ENCODE results near the gene USP5.

Gene USP5

DNA sequence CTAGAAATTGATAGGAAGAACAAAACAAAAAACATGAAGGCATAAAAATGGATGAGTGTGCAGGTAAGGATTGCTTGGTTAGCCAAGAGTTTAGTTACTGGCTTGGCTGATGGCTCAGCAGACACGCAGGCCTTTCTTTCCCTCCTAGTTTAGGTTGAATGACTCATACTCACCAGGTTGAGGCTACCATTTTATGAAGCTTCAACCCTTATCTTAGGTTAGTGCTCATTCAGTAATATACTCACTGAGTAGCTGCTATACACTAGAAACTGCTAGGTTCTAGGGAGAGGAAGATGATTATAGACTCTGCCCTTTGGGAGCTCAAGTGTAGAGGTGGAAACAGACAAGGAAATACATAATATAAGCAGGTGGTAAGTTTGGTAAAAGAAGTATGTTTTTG lies 17.7 kb upstream of the USP5 start:
- Histone ChIP-seq H3K9me3 (ENCODE audit: control insufficient read depth, insufficient read depth, low read length) (no peaks in the 10 kb centered on the region), H3K4me3 (ENCODE audit: low read depth, low read length) (no peak overlapping the region), H3K9ac (ENCODE audit: low read depth, low read length) (no peak overlapping the region), H3K36me3 (ENCODE audit: control insufficient read depth, insufficient read depth, low read length) (peaks cover 54% of the 10 kb centered on the region), H3K27me3 (ENCODE audit: control insufficient read depth, insufficient read depth, low read length) (no peaks in the 10 kb centered on the region), H3K4me1 (ENCODE audit: control insufficient read depth, insufficient read depth, low read length) (no peaks in the 10 kb centered on the region)

DNA sequence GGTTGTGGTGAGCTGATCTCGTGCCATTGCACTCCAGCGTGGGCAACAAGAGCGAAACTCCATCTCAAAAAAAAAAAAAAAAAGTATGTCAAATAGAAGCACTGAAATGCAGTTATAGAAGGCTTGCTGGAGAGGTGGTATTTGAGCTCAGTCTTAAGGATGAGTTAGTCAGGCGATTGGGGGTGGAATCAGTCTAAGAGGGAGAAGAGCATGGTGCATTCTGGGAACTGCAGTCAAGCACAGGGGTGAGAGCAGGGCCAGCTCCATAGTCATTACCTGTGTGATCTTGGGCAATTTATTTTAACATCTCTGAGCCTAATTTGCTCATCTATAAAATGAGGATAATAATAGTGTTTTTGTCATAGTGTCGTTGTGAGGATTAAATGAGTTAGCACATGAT lies 17.1 kb upstream of the USP5 start:
- Histone ChIP-seq H3K9me3 (ENCODE audit: control insufficient read depth, insufficient read depth, low read length) (no peaks in the 10 kb centered on the region), H3K9ac (ENCODE audit: low read depth, low read length) (no peak overlapping the region), H3K4me1 (ENCODE audit: control insufficient read depth, insufficient read depth, low read length) (no peaks in the 10 kb centered on the region), H3K4me3 (ENCODE audit: low read depth, low read length) (no peak overlapping the region), H3K27me3 (ENCODE audit: control insufficient read depth, insufficient read depth, low read length) (no peaks in the 10 kb centered on the region), H3K36me3 (ENCODE audit: control insufficient read depth, insufficient read depth, low read length) (peaks cover 60% of the 10 kb centered on the region)

DNA sequence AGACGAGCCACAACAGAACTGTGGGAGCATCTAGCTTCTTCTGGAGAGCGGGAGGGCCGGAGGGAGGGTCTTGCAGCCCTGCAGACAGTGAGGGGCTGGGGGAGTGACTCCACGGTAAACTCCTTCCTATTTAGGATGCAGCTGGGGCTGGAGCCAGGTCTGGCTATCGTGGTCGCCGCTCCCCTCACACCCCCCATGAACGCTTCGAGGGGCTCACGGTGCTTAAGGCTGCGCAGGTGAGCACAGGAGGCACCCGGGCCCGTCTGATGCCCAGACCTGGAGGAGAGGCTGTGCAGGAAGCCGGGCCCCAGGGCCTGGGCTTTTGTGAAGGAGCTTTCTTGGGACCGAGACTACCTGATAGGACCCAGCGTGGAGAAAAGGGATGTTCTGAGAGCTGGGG lies 15.1 kb upstream of the USP5 start:
- Histone ChIP-seq H3K9ac (ENCODE audit: low read depth, low read length) (no peak overlapping the region), H3K27me3 (ENCODE audit: control insufficient read depth, insufficient read depth, low read length) (no peaks in the 10 kb centered on the region), H3K4me3 (ENCODE audit: low read depth, low read length) (no peak overlapping the region), H3K36me3 (ENCODE audit: control insufficient read depth, insufficient read depth, low read length) (peaks cover 43% of the 10 kb centered on the region), H3K9me3 (ENCODE audit: control insufficient read depth, insufficient read depth, low read length) (no peaks in the 10 kb centered on the region), H3K4me1 (ENCODE audit: control insufficient read depth, insufficient read depth, low read length) (no peaks in the 10 kb centered on the region)

DNA sequence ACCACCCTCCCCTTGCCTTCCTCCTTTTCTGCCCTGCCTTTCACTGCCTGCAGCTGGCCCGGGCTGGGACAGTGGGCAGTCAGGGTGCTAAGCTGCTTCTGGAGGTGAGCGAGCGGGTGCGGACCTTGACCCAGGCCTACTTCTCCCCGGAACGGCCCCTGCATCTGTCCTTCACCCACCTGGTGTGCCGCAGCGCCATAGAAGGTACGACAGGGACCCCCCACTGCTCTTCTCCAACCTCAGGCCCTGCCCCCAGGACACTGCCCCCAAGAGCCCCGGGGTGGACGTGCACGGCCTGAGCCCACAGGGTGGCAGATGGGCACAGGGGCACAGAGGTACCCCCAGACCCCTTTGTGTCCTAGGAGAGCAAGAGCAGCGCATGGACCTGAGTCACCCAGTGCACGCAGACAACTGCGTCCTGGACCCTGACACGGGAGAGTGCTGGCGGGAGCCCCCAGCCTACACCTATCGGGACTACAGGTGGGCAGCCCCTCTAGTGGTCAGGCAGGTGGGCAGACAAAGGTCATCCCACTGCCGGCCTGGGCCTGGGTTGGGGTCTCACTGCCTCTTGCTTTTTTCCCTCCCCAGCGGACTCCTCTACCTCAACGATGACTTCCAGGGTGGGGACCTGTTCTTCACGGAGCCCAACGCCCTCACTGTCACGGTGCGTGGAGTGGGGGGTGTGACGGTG lies 14.4 kb upstream of the USP5 start:
- peaks cover 39% of the 10 kb centered on the region for H3K36me3 ChIP-seq (ENCODE audit: control insufficient read depth, insufficient read depth, low read length)
- H3K9ac ChIP-seq (ENCODE audit: low read depth, low read length): no peak overlapping the region

DNA sequence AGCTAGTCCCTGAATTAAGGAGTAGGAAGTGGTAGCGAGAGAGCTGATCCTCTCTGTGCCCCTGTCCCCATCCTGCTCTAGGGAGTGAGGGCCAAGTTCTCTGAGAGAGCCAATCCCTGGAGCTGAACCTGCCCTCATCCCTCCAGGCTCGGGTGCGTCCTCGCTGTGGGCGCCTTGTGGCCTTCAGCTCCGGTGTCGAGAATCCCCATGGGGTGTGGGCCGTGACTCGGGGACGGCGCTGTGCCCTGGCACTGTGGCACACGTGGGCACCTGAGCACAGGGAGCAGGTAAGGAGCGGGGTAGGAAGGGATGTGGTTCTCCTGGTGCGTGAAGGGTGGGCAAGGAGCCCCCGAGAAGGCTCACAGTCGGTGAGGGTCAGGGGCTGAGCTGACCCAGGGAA lies 13.1 kb upstream of the USP5 start:
- H3K4me3 ChIP-seq (ENCODE audit: low read depth, low read length): no peak overlapping the region
- H3K9ac ChIP-seq (ENCODE audit: low read depth, low read length): no peak overlapping the region
- H3K27me3 ChIP-seq (ENCODE audit: control insufficient read depth, insufficient read depth, low read length): no peaks in the 10 kb centered on the region
- H3K4me1 ChIP-seq (ENCODE audit: control insufficient read depth, insufficient read depth, low read length): no peaks in the 10 kb centered on the region
- no peaks in the 10 kb centered on the region for H3K9me3 ChIP-seq (ENCODE audit: control insufficient read depth, insufficient read depth, low read length)
- H3K36me3 ChIP-seq (ENCODE audit: control insufficient read depth, insufficient read depth, low read length): peaks cover 45% of the 10 kb centered on the region

More for the DNA sequence above, 14.4 kb upstream of the USP5 start:
- Histone ChIP-seq H3K27me3 (ENCODE audit: control insufficient read depth, insufficient read depth, low read length) (no peaks in the 10 kb centered on the region), H3K9me3 (ENCODE audit: control insufficient read depth, insufficient read depth, low read length) (no peaks in the 10 kb centered on the region), H3K4me3 (ENCODE audit: low read depth, low read length) (no peak overlapping the region), H3K4me1 (ENCODE audit: control insufficient read depth, insufficient read depth, low read length) (no peaks in the 10 kb centered on the region)

DNA sequence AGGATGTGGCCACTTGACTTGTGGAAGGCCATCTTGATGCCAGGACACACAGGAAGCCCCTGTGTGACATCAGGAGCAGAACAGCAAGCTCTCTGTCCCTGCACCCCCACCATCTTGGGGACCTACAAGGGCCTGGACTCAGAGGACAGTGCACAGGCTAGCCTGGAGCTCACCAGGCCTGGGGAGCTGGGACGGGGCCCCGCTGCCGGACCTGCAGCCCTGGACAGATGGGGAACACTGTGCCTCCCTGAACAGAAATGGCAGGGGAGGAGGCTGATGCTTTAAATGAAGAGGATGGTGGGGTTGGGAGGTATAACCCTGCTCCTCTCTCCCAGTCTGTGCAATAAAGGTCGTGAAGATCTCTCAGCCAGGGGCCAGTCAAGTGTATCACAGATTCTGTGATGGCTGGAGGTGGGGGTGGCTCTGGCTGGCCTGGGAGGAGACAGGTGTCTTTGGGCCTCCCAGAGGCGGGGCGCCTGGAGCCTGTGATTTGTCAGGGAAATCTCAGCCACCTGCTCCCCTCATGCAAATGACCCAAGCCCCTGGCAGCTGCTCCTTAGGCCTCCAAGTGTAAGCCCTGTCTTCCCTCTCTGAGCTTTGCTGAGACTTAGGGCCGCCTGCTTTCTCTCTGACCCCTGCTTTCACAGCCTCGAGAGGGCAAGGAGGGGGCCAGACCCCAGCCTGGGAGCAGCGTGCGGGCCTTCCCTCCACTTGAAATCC lies 12.3 kb upstream of the USP5 start:
- peaks cover 49% of the 10 kb centered on the region for H3K36me3 ChIP-seq (ENCODE audit: control insufficient read depth, insufficient read depth, low read length)
- H3K4me3 ChIP-seq (ENCODE audit: low read depth, low read length): no peak overlapping the region
- H3K9me3 ChIP-seq (ENCODE audit: control insufficient read depth, insufficient read depth, low read length): no peaks in the 10 kb centered on the region
- H3K4me1 ChIP-seq (ENCODE audit: control insufficient read depth, insufficient read depth, low read length): no peaks in the 10 kb centered on the region
- no peaks in the 10 kb centered on the region for H3K27me3 ChIP-seq (ENCODE audit: control insufficient read depth, insufficient read depth, low read length)
- H3K9ac ChIP-seq (ENCODE audit: low read depth, low read length): no peak overlapping the region

DNA sequence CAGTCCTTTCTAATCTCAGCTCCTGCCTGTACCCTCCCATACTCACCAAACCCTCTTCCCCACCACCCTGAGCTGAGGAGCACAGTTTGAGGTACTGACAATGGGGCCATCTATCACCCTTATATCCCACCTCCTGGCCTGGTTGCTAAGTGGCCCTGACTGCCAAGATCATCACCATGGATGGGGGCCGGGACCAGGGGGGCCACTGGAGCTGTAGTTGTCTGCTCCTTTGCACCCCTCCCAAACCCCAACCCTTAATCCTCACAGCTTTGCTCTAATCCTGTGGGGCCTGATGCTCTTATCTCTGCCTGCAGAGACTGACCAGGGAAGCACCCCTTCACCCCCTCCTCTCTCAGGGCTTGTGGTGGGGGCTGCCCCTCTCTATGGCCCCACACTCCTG lies 11.6 kb upstream of the USP5 start:
- H3K4me1 ChIP-seq (ENCODE audit: control insufficient read depth, insufficient read depth, low read length): no peaks in the 10 kb centered on the region
- no peaks in the 10 kb centered on the region for H3K9me3 ChIP-seq (ENCODE audit: control insufficient read depth, insufficient read depth, low read length)
- H3K9ac ChIP-seq (ENCODE audit: low read depth, low read length): no peak overlapping the region
- H3K36me3 ChIP-seq (ENCODE audit: control insufficient read depth, insufficient read depth, low read length): peaks cover 56% of the 10 kb centered on the region
- no peaks in the 10 kb centered on the region for H3K27me3 ChIP-seq (ENCODE audit: control insufficient read depth, insufficient read depth, low read length)
- no peak overlapping the region for H3K4me3 ChIP-seq (ENCODE audit: low read depth, low read length)

DNA sequence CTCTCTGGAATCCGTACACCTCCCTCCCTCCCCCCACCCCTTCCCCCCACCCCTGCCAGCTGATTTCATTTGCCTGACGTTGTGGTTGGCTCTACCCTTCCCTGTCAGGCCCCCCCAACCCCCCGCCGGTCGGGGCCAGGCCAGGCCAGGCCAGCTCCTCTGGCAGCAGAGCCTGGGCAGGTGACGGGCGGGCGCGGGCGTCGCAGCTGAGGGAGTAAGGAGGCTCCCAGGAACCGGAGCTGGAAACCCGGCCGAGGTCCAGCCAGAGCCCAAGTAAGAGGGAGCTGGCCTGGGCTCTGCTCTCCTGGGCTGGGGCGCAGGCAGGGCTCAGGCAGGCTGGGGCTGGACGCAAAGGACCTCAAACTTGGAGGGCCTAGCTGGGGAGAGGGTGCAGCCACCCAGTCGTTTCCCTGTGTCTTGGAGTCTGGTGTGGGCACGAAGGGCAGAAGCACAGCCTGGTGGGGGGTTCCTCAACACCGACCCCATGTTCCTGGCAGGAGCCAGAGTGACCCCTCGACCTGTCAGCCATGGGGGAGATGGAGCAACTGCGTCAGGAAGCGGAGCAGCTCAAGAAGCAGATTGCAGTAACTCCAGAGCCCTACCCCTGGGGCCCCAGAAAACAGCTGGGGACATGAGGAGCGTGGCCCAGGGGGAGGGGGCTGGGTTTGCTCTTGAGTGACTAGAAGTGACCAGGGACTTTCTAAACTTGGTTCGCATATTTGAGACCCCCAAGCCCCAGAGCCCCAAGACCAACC lies 11.0 kb upstream of the USP5 start, which contains the start of gene GNB3:
TSS of gene GNB3 (plus strand) at position 165 of the 755 bp plus-strand sequence. CDS start at position 528, 363 bp downstream.
- Histone ChIP-seq H3K27me3 (ENCODE audit: control insufficient read depth, insufficient read depth, low read length) (no peaks in the 10 kb centered on the region), H3K36me3 (ENCODE audit: control insufficient read depth, insufficient read depth, low read length) (peaks cover 62% of the 10 kb centered on the region), H3K9ac (ENCODE audit: low read depth, low read length) (no peak within 1 kb of the TSS), H3K4me3 (ENCODE audit: low read depth, low read length) (no peak within 1 kb of the TSS), H3K9me3 (ENCODE audit: control insufficient read depth, insufficient read depth, low read length) (no peaks in the 10 kb centered on the region), H3K4me1 (ENCODE audit: control insufficient read depth, insufficient read depth, low read length) (no peaks in the 10 kb centered on the region)

DNA sequence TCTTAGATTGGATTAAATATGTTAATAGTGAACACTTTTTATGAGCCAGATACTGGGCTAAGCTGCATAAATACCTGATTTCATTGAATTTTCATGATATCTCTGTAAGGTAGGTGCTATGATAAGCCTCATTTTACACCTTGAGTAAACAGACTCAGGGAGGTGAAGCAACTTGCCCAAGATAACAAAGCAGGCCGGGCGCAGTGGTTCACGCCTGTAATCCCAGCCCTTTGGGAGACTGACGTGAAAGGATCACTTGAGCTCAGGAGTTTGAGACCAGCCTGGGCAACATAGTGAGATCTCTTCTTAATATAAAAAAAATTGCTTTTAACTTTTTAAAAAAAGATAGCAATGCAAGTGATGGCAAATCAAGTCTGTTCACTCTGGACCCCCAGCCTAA lies 9.9 kb upstream of the USP5 start:
- Histone ChIP-seq H3K9me3 (ENCODE audit: control insufficient read depth, insufficient read depth, low read length) (no peaks in the 10 kb centered on the region), H3K4me3 (ENCODE audit: low read depth, low read length) (no peak overlapping the region), H3K36me3 (ENCODE audit: control insufficient read depth, insufficient read depth, low read length) (peaks cover 65% of the 10 kb centered on the region), H3K4me1 (ENCODE audit: control insufficient read depth, insufficient read depth, low read length) (no peaks in the 10 kb centered on the region), H3K27me3 (ENCODE audit: control insufficient read depth, insufficient read depth, low read length) (no peaks in the 10 kb centered on the region), H3K9ac (ENCODE audit: low read depth, low read length) (no peak overlapping the region)

DNA sequence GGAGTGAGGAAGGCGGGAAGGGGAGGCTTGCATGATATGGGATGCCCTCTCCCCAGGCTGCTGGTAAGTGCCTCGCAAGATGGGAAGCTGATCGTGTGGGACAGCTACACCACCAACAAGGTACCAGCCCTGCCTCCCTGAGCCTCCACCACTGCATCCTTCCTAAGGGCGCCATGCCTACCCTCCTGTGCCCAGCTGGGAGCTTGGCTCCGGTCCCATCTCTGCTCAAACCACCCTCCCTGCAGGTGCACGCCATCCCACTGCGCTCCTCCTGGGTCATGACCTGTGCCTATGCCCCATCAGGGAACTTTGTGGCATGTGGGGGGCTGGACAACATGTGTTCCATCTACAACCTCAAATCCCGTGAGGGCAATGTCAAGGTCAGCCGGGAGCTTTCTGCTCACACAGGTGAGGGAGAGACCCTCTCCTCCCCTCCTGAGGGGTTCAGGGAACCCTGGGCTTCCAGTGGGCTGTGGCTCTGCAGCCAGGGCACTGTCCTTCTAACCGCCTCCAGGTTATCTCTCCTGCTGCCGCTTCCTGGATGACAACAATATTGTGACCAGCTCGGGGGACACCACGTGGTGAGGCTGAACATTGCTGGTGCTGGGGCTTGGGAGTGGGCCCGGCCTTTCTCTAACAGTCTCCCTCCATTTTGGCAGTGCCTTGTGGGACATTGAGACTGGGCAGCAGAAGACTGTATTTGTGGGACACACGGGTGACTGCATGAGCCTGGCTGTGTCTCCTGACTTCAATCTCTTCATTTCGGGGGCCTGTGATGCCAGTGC lies 8.6 kb upstream of the USP5 start:
- Histone ChIP-seq H3K4me3 (ENCODE audit: low read depth, low read length) (no peak overlapping the region), H3K9me3 (ENCODE audit: control insufficient read depth, insufficient read depth, low read length) (no peaks in the 10 kb centered on the region), H3K9ac (ENCODE audit: low read depth, low read length) (no peak overlapping the region), H3K4me1 (ENCODE audit: control insufficient read depth, insufficient read depth, low read length) (no peaks in the 10 kb centered on the region), H3K27me3 (ENCODE audit: control insufficient read depth, insufficient read depth, low read length) (no peaks in the 10 kb centered on the region), H3K36me3 (ENCODE audit: control insufficient read depth, insufficient read depth, low read length) (peaks cover 59% of the 10 kb centered on the region)

DNA sequence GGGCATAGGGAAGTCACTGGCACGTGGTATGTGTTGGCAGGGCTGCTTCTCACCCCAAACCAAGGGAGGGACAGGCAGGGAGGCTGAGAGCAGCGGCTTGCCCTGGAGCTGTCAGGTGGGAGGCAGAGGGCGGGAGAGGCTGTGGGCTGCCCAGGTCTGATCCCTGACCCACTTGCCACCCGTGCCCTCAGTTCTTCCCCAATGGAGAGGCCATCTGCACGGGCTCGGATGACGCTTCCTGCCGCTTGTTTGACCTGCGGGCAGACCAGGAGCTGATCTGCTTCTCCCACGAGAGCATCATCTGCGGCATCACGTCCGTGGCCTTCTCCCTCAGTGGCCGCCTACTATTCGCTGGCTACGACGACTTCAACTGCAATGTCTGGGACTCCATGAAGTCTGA lies 6.6 kb upstream of the USP5 start:
- Histone ChIP-seq H3K27me3 (ENCODE audit: control insufficient read depth, insufficient read depth, low read length) (no peaks in the 10 kb centered on the region), H3K4me3 (ENCODE audit: low read depth, low read length) (no peak overlapping the region), H3K9me3 (ENCODE audit: control insufficient read depth, insufficient read depth, low read length) (no peaks in the 10 kb centered on the region), H3K9ac (ENCODE audit: low read depth, low read length) (no peak overlapping the region), H3K36me3 (ENCODE audit: control insufficient read depth, insufficient read depth, low read length) (peaks cover 50% of the 10 kb centered on the region), H3K4me1 (ENCODE audit: control insufficient read depth, insufficient read depth, low read length) (no peaks in the 10 kb centered on the region)

Measured in iPS-15b (cell line).